Natural killer cell (primary cell): ENCODE measurements around the gene NOP9. TPM values are rescaled to one million over a fixed set of nuclear protein-coding genes. Genes with fewer than 3 reads are reported as not detected.
A peak's percentile ranks its signal among the peaks of the same experiment; 100 is the strongest.

Experiments
- ATAC-seq, 3 donors: fragments of 150-1000 bp in 2 of 3; fragments of 200-7000 bp in 1 of 3; cut with Tn5 transposase; 1 replicate in 1 of 3; 2 replicates in 2 of 3; pipeline ENCODE4 v1.10.0; 2021; ENCODE audit warnings: mild to moderate bottlenecking in 2 of 3, moderate library complexity in 2 of 3
- DNase-seq, 2 donors: peaks; one replicate each; pipeline versions ENCODE4 v3.0.0 to v3.0.0-alpha.2; 2013 to 2021; ENCODE audit warnings: mixed read lengths in 1 of 2
- H3K27ac ChIP-seq: one replicate; pipeline ENCODE4 v1.5.1; 2013; ENCODE audit warnings: mild to moderate bottlenecking, low read length
- H3K27me3 ChIP-seq: one replicate; pipeline ENCODE4 v1.6.1; 2013; ENCODE audit warnings: low read length; ENCODE audit not compliant: control insufficient read depth, insufficient read depth
- H3K36me3 ChIP-seq: one replicate; pipeline ENCODE4 v1.6.1; 2013; ENCODE audit warnings: low read length; ENCODE audit not compliant: control insufficient read depth, insufficient read depth
- H3K4me1 ChIP-seq: one replicate; pipeline ENCODE4 v1.6.1; 2013; ENCODE audit warnings: low read length; ENCODE audit not compliant: control insufficient read depth, insufficient read depth
- H3K4me3 ChIP-seq: one replicate; pipeline ENCODE4 v1.5.1; 2013; ENCODE audit warnings: low read length
- H3K9me3 ChIP-seq: one replicate; pipeline ENCODE4 v1.6.1; 2013; ENCODE audit warnings: low read length; ENCODE audit not compliant: control insufficient read depth, insufficient read depth
- H3K27ac Mint-ChIP-seq, 2 donors: one replicate each; pipeline ENCODE4 v1.8.0; 2022; ENCODE audit warnings: mild to moderate bottlenecking in 2 of 2, mixed read lengths in 2 of 2, moderate library complexity in 1 of 2
- H3K27me3 Mint-ChIP-seq, 2 donors: one replicate each; pipeline ENCODE4 v1.8.0; 2022; ENCODE audit warnings: low read depth in 2 of 2, mixed read lengths in 2 of 2
- H3K36me3 Mint-ChIP-seq: one replicate; pipeline ENCODE4 v1.8.0; 2022; ENCODE audit warnings: mixed read lengths
- H3K4me1 Mint-ChIP-seq, 2 donors: one replicate each; pipeline ENCODE4 v1.8.0; 2022; ENCODE audit warnings: mixed read lengths in 2 of 2
- H3K4me3 Mint-ChIP-seq: one replicate; pipeline ENCODE4 v1.8.0; 2022; ENCODE audit warnings: mild to moderate bottlenecking, moderate library complexity, mixed read lengths
- H3K9me3 Mint-ChIP-seq, 2 donors: one replicate each; pipeline ENCODE4 v1.8.0; 2022; ENCODE audit warnings: mixed read lengths in 2 of 2
- WGBS: methylation state at CpG from one replicate; pipeline ENCODE4 v1.1.7; 2013; ENCODE audit warnings: missing lambda C conversion rate; ENCODE audit not compliant: insufficient coverage; 5-methylcytosine and 5-hydroxymethylcytosine counted together
- intact Hi-C: fragments of 100-400 bp; cut with micrococcal nuclease; formaldehyde crosslinking; loops from one replicate; pipeline ENCODE4 v1.14.2; 2022
- total RNA-seq, 4 donors: library from RNA; stranded (reverse); fragments of 120-200 nt in 1 of 4; gene quantifications; one replicate each; pipeline versions ENCODE4 v1.2.3 to v1.2.4, GENCODE V29; 2013 to 2022
- TF ChIP-seq, protein P1 (sequence below): fragments of 200-600 bp; IDR thresholded peaks from one replicate; pipeline ENCODE4 v1.8.0; 2022; ENCODE audit warnings: antibody characterized with exemption

Gene NOP9
- total RNA-seq, 3 donors from 2014 or later (not counting 1 experiment from before 2014, with no cell fraction given): 34.9 to 47.8 (median 39.2) TPM

DNA sequence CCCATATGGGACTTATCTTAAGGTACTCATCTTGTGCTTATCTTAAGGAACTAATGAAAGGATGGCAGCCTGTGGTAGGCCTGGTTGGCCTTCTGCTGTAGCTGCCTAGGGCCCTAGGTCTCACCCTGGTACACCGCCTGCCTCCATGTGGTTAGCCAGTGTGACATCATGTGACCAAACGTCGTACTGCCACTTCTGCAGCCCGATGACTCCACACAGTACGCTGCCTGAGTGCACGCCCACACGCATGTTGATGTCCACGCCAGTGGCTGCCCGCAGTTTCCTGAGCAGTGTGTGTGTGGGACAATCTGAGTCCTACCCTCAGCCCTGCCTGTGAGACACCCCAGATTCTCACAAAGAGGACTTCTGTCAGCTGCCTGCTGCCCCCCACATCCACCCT, 30.1 kb downstream of the NOP9 start:
- WGBS: 11% methylated on average over 9 of the region's 9 CpGs
- peak overlapping the region; percentile 79 for H3K4me3 Mint-ChIP-seq
- H3K4me1 Mint-ChIP-seq: peaks cover 69 to 77% of the 10 kb centered on the region in 2 donors

DNA sequence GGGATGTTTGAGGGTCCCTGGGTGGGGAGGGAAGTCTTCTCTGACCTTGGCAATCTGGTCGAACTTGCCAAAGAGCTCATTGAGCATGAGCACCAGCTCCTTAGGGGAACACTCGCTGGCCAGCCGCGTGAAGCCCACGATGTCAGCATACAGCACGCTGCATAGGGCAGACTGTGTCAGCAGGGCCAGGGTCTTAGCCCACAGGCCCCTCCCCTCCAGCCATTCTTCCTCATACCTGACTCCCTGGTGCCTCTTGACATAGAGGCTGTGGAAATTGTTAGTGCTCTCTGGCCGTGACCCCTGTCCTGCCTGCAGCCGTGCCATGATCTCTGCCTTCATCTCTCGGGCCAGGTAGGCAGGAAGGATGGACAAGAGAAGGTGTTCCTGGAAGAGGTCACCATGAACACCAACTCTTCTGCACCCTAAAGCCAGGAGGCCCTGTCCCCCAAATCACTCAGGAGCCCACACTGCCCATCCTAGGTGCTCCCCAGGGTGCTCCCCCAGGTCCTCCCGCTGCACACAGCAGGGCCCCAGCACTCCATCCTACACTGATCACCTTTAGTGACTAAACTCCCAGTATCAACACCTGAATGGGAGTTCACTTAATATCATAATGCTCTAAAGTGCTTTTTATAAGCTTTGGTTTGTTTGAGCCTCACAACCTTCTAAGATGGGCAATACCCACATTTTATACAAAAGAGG, 31.5 kb downstream of the NOP9 start:
- Mint-ChIP-seq H3K36me3 (peaks cover 3% of the 10 kb centered on the region), H3K4me3 (peak overlapping the region; percentile 79), H3K27me3 (peaks cover 14 to 16% of the 10 kb centered on the region in 2 donors), H3K4me1 (peaks cover 79 to 87% of the 10 kb centered on the region in 2 donors), H3K27ac (peak overlapping the region; percentile 87 to 88), H3K9me3 (no peaks in the 10 kb centered on the region)
- DNase-seq: no peak
- Histone ChIP-seq H3K27me3 (peaks cover 15% of the 10 kb centered on the region), H3K36me3 (no peaks in the 10 kb centered on the region), H3K4me1 (peaks cover 92% of the 10 kb centered on the region), H3K27ac (no peak overlapping the region), H3K4me3 (no peak overlapping the region), H3K9me3 (no peaks in the 10 kb centered on the region)
- intact Hi-C loops: loop anchor here (5.0 to 10.0 kb wide), 3 partner anchors 36 to 824 kb away; partner anchors contain the start of gene NFATC4
- ATAC-seq: no peak
- TF ChIP-seq, protein P1, sequence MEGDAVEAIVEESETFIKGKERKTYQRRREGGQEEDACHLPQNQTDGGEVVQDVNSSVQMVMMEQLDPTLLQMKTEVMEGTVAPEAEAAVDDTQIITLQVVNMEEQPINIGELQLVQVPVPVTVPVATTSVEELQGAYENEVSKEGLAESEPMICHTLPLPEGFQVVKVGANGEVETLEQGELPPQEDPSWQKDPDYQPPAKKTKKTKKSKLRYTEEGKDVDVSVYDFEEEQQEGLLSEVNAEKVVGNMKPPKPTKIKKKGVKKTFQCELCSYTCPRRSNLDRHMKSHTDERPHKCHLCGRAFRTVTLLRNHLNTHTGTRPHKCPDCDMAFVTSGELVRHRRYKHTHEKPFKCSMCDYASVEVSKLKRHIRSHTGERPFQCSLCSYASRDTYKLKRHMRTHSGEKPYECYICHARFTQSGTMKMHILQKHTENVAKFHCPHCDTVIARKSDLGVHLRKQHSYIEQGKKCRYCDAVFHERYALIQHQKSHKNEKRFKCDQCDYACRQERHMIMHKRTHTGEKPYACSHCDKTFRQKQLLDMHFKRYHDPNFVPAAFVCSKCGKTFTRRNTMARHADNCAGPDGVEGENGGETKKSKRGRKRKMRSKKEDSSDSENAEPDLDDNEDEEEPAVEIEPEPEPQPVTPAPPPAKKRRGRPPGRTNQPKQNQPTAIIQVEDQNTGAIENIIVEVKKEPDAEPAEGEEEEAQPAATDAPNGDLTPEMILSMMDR: no peak
- WGBS: 96% methylated on average over 10 of the region's 10 CpGs

More for the DNA sequence above, 30.1 kb downstream of the NOP9 start:
- H3K27ac Mint-ChIP-seq: peak overlapping the region; percentile 87 to 88
- H3K9me3 ChIP-seq: no peaks in the 10 kb centered on the region
- H3K36me3 ChIP-seq: no peaks in the 10 kb centered on the region
- TF ChIP-seq, protein P1: no peak
- H3K27ac ChIP-seq: peak overlapping the region; percentile 61
- no peaks in the 10 kb centered on the region for H3K9me3 Mint-ChIP-seq
- H3K27me3 Mint-ChIP-seq: peaks cover 6 to 8% of the 10 kb centered on the region in 2 donors
- no peak overlapping the region for H3K4me3 ChIP-seq
- peaks cover 93% of the 10 kb centered on the region for H3K4me1 ChIP-seq
- intact Hi-C loops: loop anchor here (1.0 to 10.0 kb wide), 6 partner anchors 38 to 825 kb away; partner anchors contain the start of genes GZMB, NFATC4 and RABGGTA
- no peaks in the 10 kb centered on the region for H3K36me3 Mint-ChIP-seq
- DNase-seq: peak; percentile 86 to 93
- H3K27me3 ChIP-seq: peaks cover 14% of the 10 kb centered on the region
- peak; percentile 72 to 88 (median 85) for ATAC-seq

DNA sequence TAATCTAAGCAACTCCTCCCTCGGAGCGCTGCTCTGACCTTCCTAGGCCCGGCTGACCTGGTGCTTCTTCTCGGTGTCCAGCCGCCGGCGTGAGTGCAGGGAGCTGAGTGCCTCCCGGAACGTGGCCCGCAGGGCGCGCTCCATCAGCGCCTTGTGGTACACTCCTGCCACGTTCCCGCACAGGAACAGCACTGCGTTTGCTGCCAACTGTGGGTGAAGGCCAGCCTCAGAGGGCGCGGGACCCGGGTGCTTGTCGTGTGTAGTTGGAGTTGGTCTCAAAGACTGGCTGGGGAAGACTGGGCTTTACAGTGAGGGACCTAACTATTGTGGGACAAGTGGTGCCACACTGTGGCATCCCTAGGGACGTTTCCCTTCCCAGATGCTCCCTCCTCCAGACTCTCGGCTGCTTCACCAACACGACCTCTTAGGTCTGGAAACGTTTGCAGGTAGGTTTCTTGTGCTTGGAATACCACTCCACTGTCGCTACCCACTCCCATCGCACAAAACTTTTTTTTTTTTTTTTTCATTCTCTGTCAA, 32.1 kb downstream of the NOP9 start:
- Mint-ChIP-seq H3K4me1 (peaks cover 84 to 91% of the 10 kb centered on the region in 2 donors), H3K27me3 (peaks cover 14 to 16% of the 10 kb centered on the region in 2 donors), H3K4me3 (peak overlapping the region; percentile 93), H3K27ac (peak overlapping the region; percentile 87 to 88), H3K36me3 (peaks cover 9% of the 10 kb centered on the region), H3K9me3 (no peaks in the 10 kb centered on the region)
- Histone ChIP-seq H3K36me3 (peaks cover 5% of the 10 kb centered on the region), H3K27me3 (peaks cover 15% of the 10 kb centered on the region), H3K27ac (no peak overlapping the region), H3K4me3 (no peak overlapping the region), H3K4me1 (peaks cover 86% of the 10 kb centered on the region), H3K9me3 (no peaks in the 10 kb centered on the region)
- intact Hi-C loops: loop anchor here (1.0 to 10.0 kb wide), 5 partner anchors 20 to 823 kb away; partner anchors contain the start of genes LTB4R and NFATC4
- 45% methylated on average over 26 of the region's 26 CpGs for WGBS
- TF ChIP-seq, protein P1: no peak
- ATAC-seq: no peak
- DNase-seq: no peak
